Measurements from ENCODE around the gene PTGS1.

PTGS1 gene

DNA sequence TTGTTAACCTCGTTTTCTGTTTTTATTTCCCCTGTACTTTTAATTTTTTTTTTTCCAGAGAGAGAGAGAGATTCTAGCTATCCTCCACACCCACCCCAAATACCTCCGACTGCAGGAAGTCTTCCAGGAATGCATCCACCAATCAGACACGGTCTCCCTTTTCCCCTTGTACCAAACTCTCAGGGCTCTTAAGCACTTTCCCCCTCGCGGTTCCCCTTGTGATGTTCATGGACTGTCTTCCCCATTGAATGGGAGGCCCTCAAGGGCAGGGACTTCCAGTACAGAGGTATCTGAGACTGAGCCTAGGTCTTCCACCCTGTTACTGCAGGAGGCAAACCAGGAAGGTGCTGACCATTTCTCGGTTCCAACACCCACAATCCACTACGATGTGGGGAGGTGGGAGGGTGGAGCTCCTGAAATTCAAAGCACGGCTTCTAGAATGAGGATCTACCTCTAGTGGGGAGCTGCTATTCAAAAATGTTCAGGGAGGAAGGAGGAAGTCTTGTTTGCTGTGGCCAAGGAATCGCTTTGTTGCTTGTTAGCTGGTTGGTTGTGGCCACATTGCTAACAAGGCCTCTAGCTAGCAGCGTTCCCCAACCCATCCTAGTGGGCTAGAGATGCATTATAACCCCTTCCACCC is 37.5 kb upstream of the PTGS1 start (continued):
- TF ChIP-seq, protein P1, sequence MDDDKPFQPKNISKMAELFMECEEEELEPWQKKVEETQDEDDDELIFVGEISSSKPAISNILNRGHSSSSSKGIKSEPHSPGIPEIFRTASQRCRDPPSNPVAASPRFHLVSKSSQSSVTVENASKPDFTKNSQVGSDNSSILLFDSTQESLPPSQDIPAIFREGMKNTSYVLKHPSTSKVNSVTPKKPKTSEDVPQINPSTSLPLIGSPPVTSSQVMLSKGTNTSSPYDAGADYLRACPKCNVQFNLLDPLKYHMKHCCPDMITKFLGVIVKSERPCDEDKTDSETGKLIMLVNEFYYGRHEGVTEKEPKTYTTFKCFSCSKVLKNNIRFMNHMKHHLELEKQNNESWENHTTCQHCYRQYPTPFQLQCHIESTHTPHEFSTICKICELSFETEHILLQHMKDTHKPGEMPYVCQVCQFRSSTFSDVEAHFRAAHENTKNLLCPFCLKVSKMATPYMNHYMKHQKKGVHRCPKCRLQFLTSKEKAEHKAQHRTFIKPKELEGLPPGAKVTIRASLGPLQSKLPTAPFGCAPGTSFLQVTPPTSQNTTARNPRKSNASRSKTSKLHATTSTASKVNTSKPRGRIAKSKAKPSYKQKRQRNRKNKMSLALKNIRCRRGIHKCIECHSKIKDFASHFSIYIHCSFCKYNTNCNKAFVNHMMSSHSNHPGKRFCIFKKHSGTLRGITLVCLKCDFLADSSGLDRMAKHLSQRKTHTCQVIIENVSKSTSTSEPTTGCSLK (tag by site-specific recombination; IDR thresholded peaks at IDR 0.05), result no peak
- TF ChIP-seq, protein P2, sequence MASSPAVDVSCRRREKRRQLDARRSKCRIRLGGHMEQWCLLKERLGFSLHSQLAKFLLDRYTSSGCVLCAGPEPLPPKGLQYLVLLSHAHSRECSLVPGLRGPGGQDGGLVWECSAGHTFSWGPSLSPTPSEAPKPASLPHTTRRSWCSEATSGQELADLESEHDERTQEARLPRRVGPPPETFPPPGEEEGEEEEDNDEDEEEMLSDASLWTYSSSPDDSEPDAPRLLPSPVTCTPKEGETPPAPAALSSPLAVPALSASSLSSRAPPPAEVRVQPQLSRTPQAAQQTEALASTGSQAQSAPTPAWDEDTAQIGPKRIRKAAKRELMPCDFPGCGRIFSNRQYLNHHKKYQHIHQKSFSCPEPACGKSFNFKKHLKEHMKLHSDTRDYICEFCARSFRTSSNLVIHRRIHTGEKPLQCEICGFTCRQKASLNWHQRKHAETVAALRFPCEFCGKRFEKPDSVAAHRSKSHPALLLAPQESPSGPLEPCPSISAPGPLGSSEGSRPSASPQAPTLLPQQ (tag by site-specific recombination; IDR thresholded peaks at IDR 0.05), result no peak
- TF ChIP-seq PRDM2 (tag by site-specific recombination; IDR thresholded peaks at IDR 0.05; ENCODE audit: borderline replicate concordance), result no peak
- no peak for TF ChIP-seq ZNF266 (tag by site-specific recombination; IDR thresholded peaks at IDR 0.05; ENCODE audit: low read depth)
- TF ChIP-seq ZNF114 (tag by site-specific recombination; IDR thresholded peaks at IDR 0.05), result no peak
- no peak for TF ChIP-seq ZNF341 (tag by site-specific recombination; IDR thresholded peaks at IDR 0.05; ENCODE audit: low read depth)

- no peak overlapping the region for H3K27ac ChIP-seq (ENCODE audit: extremely low read depth, low read depth, low read length)
- CTCF ChIA-PET, result interaction anchor here (0.5 to 1.3 kb wide), 3 partner anchors 9 to 210 kb away, joined by 3 to 4 read pairs (median 3); no protein-coding TSS in a partner anchor
- no peaks in the 10 kb centered on the region for H3K4me1 ChIP-seq (ENCODE audit: control insufficient read depth, insufficient read depth, low read length)
- H3K4me3 ChIP-seq (ENCODE audit: low read depth, low read length), result no peak overlapping the region
- POLR2A ChIA-PET, result no interaction called here
- H3K36me3 ChIP-seq (ENCODE audit: control insufficient read depth in 2 of 2, insufficient read depth in 1 of 2, low read length in 2 of 2), result no peaks in the 10 kb centered on the region
- no peaks in the 10 kb centered on the region for H3K9me3 ChIP-seq (ENCODE audit: control insufficient read depth, insufficient read depth, low read depth, low read length)
- TF ChIP-seq IKZF3 (tag by site-specific recombination; IDR thresholded peaks at IDR 0.05), result no peak
- no peak for TF ChIP-seq ZNF311 (tag by site-specific recombination; IDR thresholded peaks at IDR 0.05; ENCODE audit: borderline replicate concordance)
- no peak for TF ChIP-seq PRDM2 (tag by site-specific recombination; IDR thresholded peaks at IDR 0.05; ENCODE audit: borderline replicate concordance)
- no peak for TF ChIP-seq ZNF518A (tag by site-specific recombination; conservative IDR thresholded peaks at IDR 0.05; ENCODE audit: low read depth)
- TF ChIP-seq ZNF223 (tag by site-specific recombination; IDR thresholded peaks at IDR 0.05), result no peak
- TF ChIP-seq ZXDB (tag by site-specific recombination; IDR thresholded peaks at IDR 0.05), result no peak
- TF ChIP-seq EGR2 (tag by site-specific recombination; IDR thresholded peaks at IDR 0.05; ENCODE audit: low read depth), result no peak
Measured at GRCh38 chr9:122334916-122335315, 35.9 kb upstream of the PTGS1 start.
